Activated CD4-positive, alpha-beta memory T cell treated with anti-CD3 and anti-CD28 coated beads for 36 hours (primary cell): Measurements from ENCODE around the gene PAM. TPM values are rescaled to one million over a fixed set of nuclear protein-coding genes. Genes with fewer than 3 reads are reported as not detected.

ENCODE experiments used
- CTCF ChIA-PET: fragments of 350-600 bp; sonication (Branson Sonifier 250); formaldehyde crosslinking; loops from one replicate; lab custom pipeline; 2021; ENCODE audit warnings: antibody characterized with exemption, inconsistent platforms; lab: Charles Lee
- POLR2A ChIA-PET: fragments of 350-600 bp; sonication (Branson Sonifier 250); formaldehyde crosslinking; loops from one replicate; lab custom pipeline; 2021; ENCODE audit warnings: antibody characterized with exemption; lab: Charles Lee
- DNase-seq: peaks from one replicate; pipeline ENCODE4 v3.0.0-alpha.2; 2020
- H3K27ac Mint-ChIP-seq: one replicate; pipeline ENCODE4 v1.8.0; 2021; ENCODE audit warnings: mixed read lengths
- H3K27me3 Mint-ChIP-seq: one replicate; pipeline ENCODE4 v1.8.0; 2021; ENCODE audit warnings: mixed read lengths
- H3K36me3 Mint-ChIP-seq: one replicate; pipeline ENCODE4 v1.8.0; 2021; ENCODE audit warnings: mixed read lengths
- H3K4me1 Mint-ChIP-seq: one replicate; pipeline ENCODE4 v1.8.0; 2021; ENCODE audit warnings: low read depth, mixed read lengths
- H3K4me3 Mint-ChIP-seq: one replicate; pipeline ENCODE4 v1.8.0; 2021; ENCODE audit warnings: mild to moderate bottlenecking, mixed read lengths
- H3K9me3 Mint-ChIP-seq: one replicate; pipeline ENCODE4 v1.8.0; 2021; ENCODE audit warnings: mixed read lengths
- intact Hi-C: fragments of 100-400 bp; cut with micrococcal nuclease; formaldehyde crosslinking; loops from one replicate; pipeline ENCODE4 v1.15.1; 2023
- total RNA-seq, 2 experiments: library from RNA; stranded (reverse); gene quantifications; one replicate each; pipeline ENCODE4 v1.2.3, GENCODE V29; 2021

PAM gene
- total RNA-seq, 2 experiments from 2014 or later: 41.6 to 43.7 TPM

DNA sequence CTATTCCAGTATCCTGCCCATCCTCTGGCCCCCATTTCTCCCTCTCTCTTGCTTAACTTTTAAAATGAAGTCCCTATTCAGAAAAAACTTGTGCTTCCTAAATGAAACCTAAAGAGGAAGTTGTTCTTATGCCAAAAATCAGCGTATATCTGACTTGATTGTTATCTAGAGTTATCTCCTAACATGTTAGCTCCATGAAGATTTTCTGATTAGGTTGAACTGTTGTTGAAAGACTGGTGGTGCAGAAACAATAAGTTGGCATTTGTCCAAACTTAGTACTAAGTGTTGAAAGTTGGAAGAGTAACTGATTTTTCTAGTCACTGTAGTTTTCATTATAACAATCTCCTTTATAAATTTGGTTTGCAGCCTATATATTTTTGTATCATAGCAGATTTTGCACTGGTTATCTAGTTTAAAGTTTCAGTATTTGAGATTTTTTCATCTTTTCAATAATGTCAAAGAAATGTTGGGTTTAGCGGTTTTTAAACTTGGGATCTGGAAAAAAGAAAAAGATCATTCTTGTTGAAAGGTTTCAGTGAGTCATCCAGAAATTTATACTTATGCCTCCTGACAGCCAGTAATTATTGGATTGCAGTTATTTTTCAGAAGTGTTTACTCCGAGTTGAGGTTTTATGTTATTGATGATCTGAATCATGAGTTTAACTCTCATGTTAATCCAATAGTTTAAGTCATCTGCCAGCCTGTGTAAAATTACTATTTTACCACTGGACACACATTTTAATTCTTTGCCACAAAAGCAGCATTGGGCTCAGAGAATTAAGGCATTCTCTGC lies 60.6 kb downstream of the PAM start:
- H3K4me3 Mint-ChIP-seq: no peak overlapping the region
- no peak overlapping the region for H3K27ac Mint-ChIP-seq
- no peaks in the 10 kb centered on the region for H3K9me3 Mint-ChIP-seq
- H3K4me1 Mint-ChIP-seq: peaks cover 9% of the 10 kb centered on the region
- intact Hi-C loops: no loop called here
- no peaks in the 10 kb centered on the region for H3K36me3 Mint-ChIP-seq
- CTCF ChIA-PET: interaction anchor here (2.1 kb wide), 1 partner anchor 134 kb away, joined by 7 read pairs; no protein-coding TSS in a partner anchor
- DNase-seq: no peak
- H3K27me3 Mint-ChIP-seq: no peaks in the 10 kb centered on the region
- POLR2A ChIA-PET: no interaction called here

DNA sequence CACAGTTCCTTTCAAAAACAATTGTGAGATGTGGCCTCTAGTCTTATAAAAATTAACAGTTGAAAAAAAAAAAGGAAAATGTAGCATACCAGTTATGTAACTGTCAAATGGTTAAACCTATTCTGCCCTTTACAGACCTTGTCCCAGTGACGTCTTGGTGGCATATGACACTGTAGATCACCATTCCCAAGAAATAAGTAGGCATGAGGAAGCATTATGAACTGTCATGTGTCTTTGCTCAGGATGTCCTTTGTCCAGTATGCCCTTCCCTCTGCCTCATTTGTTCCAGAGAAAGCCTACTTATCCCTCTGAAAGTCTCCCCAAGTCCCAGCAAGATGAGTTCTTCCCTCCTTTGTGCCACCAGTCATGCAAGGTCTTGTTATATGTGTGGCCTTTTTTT lies 63.2 kb downstream of the PAM start:
- POLR2A ChIA-PET: no interaction called here
- H3K4me3 Mint-ChIP-seq: no peak overlapping the region
- H3K27me3 Mint-ChIP-seq: no peaks in the 10 kb centered on the region
- H3K4me1 Mint-ChIP-seq: peaks cover 21% of the 10 kb centered on the region
- no peak overlapping the region for H3K27ac Mint-ChIP-seq
- CTCF ChIA-PET: no interaction called here
- no peaks in the 10 kb centered on the region for H3K36me3 Mint-ChIP-seq
- no peak for DNase-seq
- intact Hi-C loops: no loop called here
- no peaks in the 10 kb centered on the region for H3K9me3 Mint-ChIP-seq

DNA sequence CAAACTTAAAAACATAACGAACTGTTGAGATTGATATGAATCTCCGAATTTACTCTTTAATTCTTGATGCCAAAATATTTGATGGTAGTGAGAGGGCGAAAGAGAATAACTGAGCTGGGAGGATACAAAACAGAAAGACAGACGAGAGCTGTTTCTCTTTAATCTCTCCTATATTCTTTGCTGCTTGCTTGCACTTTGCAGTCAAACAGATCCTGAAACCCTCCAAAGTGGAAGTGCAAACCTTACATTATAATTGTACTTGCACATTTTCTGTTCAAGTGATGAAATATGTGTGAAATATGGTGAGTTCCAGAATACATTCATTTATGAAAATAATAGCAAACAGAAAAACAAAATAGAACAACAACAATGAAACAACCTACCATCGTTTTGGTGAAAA lies 63.8 kb downstream of the PAM start:
- ChIA-PET POLR2A (no interaction called here), CTCF (no interaction called here)
- Mint-ChIP-seq H3K27ac (no peak overlapping the region), H3K27me3 (no peaks in the 10 kb centered on the region), H3K36me3 (no peaks in the 10 kb centered on the region), H3K4me3 (no peak overlapping the region), H3K4me1 (peaks cover 26% of the 10 kb centered on the region), H3K9me3 (no peaks in the 10 kb centered on the region)
- intact Hi-C loops: no loop called here
- DNase-seq: no peak

DNA sequence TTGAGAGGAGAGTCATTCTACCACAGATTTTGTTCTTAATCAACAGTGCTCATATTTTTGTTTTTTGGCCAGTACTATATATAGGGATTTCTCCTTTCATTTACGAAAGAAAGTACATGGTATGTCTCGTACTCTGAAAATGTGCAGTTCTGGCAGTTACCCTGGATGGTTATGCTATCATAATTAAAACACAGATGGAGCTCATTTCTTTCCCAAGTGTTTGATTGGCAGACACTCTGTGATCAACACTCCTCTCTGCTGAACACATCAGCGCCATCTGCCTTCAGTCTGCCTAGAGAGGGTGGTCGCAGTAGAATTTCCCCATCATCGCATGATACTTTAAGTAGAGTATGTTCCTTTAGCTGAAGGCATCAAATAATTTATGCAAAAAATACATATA lies 64.5 kb downstream of the PAM start:
- peaks cover 26% of the 10 kb centered on the region for H3K4me1 Mint-ChIP-seq
- intact Hi-C loops: no loop called here
- POLR2A ChIA-PET: no interaction called here

DNA sequence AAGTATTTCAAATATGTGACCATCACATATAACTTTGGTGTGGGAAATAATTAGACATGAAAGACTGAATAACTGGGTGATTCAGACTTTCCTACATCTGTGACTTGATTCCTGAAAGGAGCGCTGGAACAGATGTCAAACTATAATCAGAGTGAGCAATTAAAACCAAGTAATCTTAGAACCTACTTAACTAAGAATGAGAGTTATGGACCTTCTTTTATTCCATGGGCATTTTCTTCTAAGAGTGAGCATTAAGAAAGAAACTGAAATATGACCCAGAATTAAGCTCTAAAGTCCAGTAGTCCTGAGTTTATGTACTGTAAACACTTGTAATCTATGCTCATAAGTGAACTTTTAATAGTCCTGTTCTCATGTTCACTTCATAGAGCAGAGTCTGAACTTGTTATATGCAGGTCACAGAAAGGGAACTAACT lies 68.4 kb downstream of the PAM start:
- intact Hi-C loops: no loop called here
- H3K27ac Mint-ChIP-seq: no peak overlapping the region
- no peaks in the 10 kb centered on the region for H3K27me3 Mint-ChIP-seq
- H3K9me3 Mint-ChIP-seq: no peaks in the 10 kb centered on the region
- no peaks in the 10 kb centered on the region for H3K36me3 Mint-ChIP-seq
- peaks cover 21% of the 10 kb centered on the region for H3K4me1 Mint-ChIP-seq
- no peak for DNase-seq
- H3K4me3 Mint-ChIP-seq: no peak overlapping the region
- ChIA-PET CTCF (interaction anchor here (1.1 kb wide), 1 partner anchor 142 kb away, joined by 4 read pairs; no protein-coding TSS in a partner anchor), POLR2A (no interaction called here)

More for the DNA sequence above, 64.5 kb downstream of the PAM start:
- CTCF ChIA-PET: no interaction called here
- no peaks in the 10 kb centered on the region for H3K36me3 Mint-ChIP-seq
- H3K27me3 Mint-ChIP-seq: no peaks in the 10 kb centered on the region
- DNase-seq: no peak
- no peak overlapping the region for H3K27ac Mint-ChIP-seq
- H3K4me3 Mint-ChIP-seq: no peak overlapping the region
- H3K9me3 Mint-ChIP-seq: no peaks in the 10 kb centered on the region

DNA sequence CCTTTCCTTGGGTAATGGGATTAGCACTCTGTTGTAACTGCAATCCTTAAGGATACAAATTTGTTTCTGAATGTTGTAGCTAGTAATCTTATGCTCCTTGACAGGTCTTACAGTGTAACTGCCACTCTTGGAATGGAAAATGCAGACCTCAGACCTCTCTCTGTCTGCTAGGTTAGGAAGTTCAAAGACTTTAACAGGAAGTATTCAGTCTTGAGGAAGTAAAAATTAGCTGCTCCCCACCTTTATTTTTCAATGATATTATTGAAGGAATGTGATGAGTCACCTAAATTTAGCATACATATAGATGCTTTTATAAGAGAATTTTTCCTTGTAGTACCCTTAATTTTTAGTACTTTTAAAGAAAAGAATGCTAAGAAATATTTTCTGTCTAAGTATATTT lies 71.5 kb downstream of the PAM start:
- H3K36me3 Mint-ChIP-seq: peaks cover 3% of the 10 kb centered on the region
- H3K27me3 Mint-ChIP-seq: no peaks in the 10 kb centered on the region
- no peak for DNase-seq
- no peak overlapping the region for H3K4me3 Mint-ChIP-seq
- POLR2A ChIA-PET: no interaction called here
- H3K4me1 Mint-ChIP-seq: peaks cover 21% of the 10 kb centered on the region
- intact Hi-C loops: no loop called here
- CTCF ChIA-PET: interaction anchor here (1.1 kb wide), 2 partner anchors 14 to 145 kb away, joined by 3 to 4 read pairs; no protein-coding TSS in a partner anchor
- no peaks in the 10 kb centered on the region for H3K9me3 Mint-ChIP-seq
- no peak overlapping the region for H3K27ac Mint-ChIP-seq

DNA sequence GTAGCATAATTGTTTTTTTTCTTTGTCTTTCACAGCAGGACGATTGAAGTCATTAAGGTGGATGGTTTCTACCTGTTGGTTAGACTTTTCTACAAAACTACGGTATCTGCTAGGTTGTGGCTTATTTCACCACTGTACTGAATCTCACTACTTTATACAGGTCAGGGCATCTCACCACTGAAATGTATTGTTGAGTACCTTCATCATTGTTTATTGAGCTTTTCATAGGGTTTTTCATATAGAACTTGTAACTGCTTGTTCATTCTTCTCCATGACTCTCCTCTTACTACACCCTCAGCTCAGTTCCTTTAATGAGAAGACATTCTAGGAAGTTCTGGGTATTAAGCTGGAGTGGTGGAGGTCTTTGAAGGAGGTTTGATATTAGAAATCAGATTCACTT lies 75.1 kb downstream of the PAM start:
- Mint-ChIP-seq H3K4me3 (no peak overlapping the region), H3K9me3 (no peaks in the 10 kb centered on the region), H3K27ac (no peak overlapping the region), H3K36me3 (peaks cover 3% of the 10 kb centered on the region), H3K27me3 (no peaks in the 10 kb centered on the region), H3K4me1 (peaks cover 11% of the 10 kb centered on the region)
- DNase-seq: no peak
- intact Hi-C loops: no loop called here
- ChIA-PET POLR2A (no interaction called here), CTCF (no interaction called here)

DNA sequence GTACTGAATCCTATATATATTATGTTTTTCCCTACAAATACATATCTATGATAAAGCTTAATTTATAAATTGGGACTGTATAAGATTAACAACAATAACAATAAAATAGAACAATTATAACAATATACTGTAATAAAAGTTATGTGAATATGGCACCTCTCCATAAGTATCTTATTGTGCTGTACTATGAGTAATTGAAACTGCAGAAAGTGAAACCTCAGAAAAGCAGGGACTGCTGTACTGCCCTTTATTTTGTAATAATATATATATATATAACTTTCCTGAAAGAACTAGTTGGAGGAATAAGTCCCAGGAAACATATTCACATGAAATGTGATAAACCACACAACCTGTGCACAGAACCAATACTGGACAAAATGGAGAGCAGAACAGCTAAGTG lies 77.3 kb downstream of the PAM start:
- no peak overlapping the region for H3K4me3 Mint-ChIP-seq
- H3K27me3 Mint-ChIP-seq: no peaks in the 10 kb centered on the region
- ChIA-PET CTCF (no interaction called here), POLR2A (interaction anchor here (0.9 kb wide), 1 partner anchor 22 kb away, joined by 3 read pairs; no protein-coding TSS in a partner anchor)
- peaks cover 7% of the 10 kb centered on the region for H3K4me1 Mint-ChIP-seq
- no peak for DNase-seq
- H3K9me3 Mint-ChIP-seq: no peaks in the 10 kb centered on the region
- H3K36me3 Mint-ChIP-seq: peaks cover 3% of the 10 kb centered on the region
- intact Hi-C loops: no loop called here
- H3K27ac Mint-ChIP-seq: no peak overlapping the region

DNA sequence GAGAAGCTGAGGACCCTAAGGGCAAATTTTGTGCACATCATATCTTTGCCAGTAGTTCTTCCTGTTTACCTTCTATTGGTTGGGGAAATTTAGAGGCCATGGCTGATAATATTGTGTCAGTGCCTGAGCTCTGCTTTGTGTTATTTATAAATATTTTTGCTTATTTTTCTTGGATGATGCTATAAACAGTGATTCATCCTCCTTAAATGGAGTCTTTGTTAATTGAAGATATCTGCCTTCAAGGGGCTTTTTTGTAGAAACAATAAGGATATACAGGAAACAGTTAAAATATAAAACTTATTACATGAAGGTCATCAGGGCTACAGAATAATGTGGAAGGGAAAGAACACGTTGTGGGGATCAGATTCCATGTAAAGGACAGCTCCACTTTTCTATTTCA lies 78.0 kb downstream of the PAM start:
- CTCF ChIA-PET: interaction anchor here (0.7 kb wide), 1 partner anchor 53 kb away, joined by 3 read pairs; no protein-coding TSS in a partner anchor
- H3K9me3 Mint-ChIP-seq: no peaks in the 10 kb centered on the region
- peaks cover 3% of the 10 kb centered on the region for H3K36me3 Mint-ChIP-seq
- DNase-seq: no peak
- intact Hi-C loops: no loop called here
- H3K27me3 Mint-ChIP-seq: no peaks in the 10 kb centered on the region
- no peak overlapping the region for H3K4me3 Mint-ChIP-seq
- H3K27ac Mint-ChIP-seq: no peak overlapping the region
- POLR2A ChIA-PET: no interaction called here
- peaks cover 7% of the 10 kb centered on the region for H3K4me1 Mint-ChIP-seq

DNA sequence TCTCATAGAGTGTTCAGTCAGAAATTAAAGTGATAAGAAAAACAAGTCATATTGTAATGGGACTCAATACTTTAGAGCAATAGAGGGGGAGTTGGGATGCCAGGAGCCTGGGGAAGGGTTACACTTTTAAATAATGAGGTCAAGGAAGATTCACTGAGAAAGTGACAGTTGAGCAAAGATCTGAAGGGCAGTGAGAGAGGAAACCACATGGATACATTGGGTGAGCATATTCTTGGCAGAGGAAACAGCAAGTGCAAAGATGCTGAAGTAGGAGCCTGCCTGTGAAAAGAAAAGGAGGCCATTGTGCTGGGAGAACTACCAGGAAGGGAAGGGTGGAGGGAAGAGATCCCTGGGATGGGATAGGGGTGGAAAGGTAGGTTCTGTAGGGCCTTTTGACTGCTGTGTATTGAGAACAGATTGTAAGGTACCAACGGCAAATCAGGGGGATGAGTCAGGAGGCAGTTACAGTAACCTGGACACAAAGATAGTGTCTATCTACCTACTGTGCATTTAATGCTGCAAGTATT lies 79.4 kb downstream of the PAM start:
- H3K4me1 Mint-ChIP-seq: peaks cover 7% of the 10 kb centered on the region

DNA sequence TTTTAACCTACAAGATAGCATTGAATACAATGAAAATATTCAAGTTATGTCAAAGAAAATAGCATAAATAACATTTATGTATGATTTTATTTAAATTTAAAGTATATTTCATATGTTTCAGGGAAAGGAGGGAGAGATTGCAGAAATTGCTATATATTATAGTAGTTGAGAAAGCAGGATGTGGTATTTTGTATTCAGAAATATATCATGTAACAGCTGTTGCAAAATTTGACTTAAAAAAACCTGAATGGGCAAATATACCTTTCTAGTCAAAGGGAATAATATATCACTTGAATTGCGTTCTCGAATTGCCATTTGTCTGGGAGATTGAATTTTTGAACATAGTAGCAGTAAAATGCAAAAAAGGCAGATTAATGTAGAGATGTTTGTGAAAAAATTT lies 80.6 kb downstream of the PAM start:
- Mint-ChIP-seq H3K36me3 (no peaks in the 10 kb centered on the region), H3K27me3 (no peaks in the 10 kb centered on the region), H3K4me1 (peaks cover 7% of the 10 kb centered on the region), H3K4me3 (no peak overlapping the region), H3K27ac (no peak overlapping the region), H3K9me3 (no peaks in the 10 kb centered on the region)
- ChIA-PET POLR2A (no interaction called here), CTCF (no interaction called here)
- no peak for DNase-seq
- intact Hi-C loops: no loop called here

More for the DNA sequence above, 79.4 kb downstream of the PAM start:
- Mint-ChIP-seq H3K4me3 (no peak overlapping the region), H3K27ac (no peak overlapping the region), H3K27me3 (no peaks in the 10 kb centered on the region), H3K36me3 (peaks cover 3% of the 10 kb centered on the region), H3K9me3 (no peaks in the 10 kb centered on the region)
- ChIA-PET CTCF (no interaction called here), POLR2A (no interaction called here)
- DNase-seq: no peak
- intact Hi-C loops: no loop called here

DNA sequence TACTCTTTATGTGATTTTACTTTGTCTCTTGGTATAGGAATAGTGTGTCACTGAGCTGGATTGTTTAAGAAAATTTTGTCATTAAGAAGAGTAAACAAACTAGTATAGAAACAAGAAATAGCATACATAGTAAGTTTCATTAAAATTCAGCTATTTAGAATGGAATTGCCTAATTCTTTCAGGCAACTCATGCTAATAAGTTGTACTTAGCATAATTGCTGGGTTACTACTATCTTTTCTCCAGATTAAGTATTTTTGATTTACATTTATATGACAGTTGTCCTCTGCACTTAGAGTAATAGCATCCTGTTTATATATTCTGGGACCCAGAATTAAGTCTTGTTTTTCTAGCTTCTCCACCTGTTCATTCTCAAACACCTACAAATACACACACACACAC lies 85.9 kb downstream of the PAM start:
- intact Hi-C loops: no loop called here
- Mint-ChIP-seq H3K4me1 (no peaks in the 10 kb centered on the region), H3K27ac (no peak overlapping the region), H3K27me3 (no peaks in the 10 kb centered on the region), H3K36me3 (peaks cover 1% of the 10 kb centered on the region), H3K4me3 (no peak overlapping the region), H3K9me3 (no peaks in the 10 kb centered on the region)
- no peak for DNase-seq
- POLR2A ChIA-PET: no interaction called here
- CTCF ChIA-PET: no interaction called here
